Tibial nerve (tissue), 4 donors: Measurements from ENCODE around the gene INHBC.

Source experiments
- CTCF ChIP-seq, 5 experiments: fragments of 200-600 bp in 3 of 5; fragments of 450-650 bp in 2 of 5; sonication (generic) in 3 of 5; IDR thresholded peaks; one replicate each; pipeline ENCODE4 v1.5.1; 2016 to 2019; ENCODE audit warnings: antibody characterized with exemption in 5 of 5, mild to moderate bottlenecking in 3 of 5, moderate library complexity in 2 of 5
- EP300 ChIP-seq, 2 donors: sonication (generic); formaldehyde crosslinking; IDR thresholded peaks; one replicate each; pipeline ENCODE4 v1.6.1; 2017; ENCODE audit warnings: antibody characterized with exemption in 2 of 2, mild to moderate bottlenecking in 1 of 2
- POLR2A ChIP-seq, 2 donors: fragments of 450-650 bp; IDR thresholded peaks; one replicate each; pipeline ENCODE4 v1.6.1; 2017; ENCODE audit warnings: antibody characterized with exemption in 2 of 2, mild to moderate bottlenecking in 2 of 2, moderate library complexity in 2 of 2

- no peak for TF ChIP-seq CTCF (IDR thresholded peaks at IDR 0.05)
- TF ChIP-seq EP300 (IDR thresholded peaks at IDR 0.05) = no peak
- no peak for TF ChIP-seq POLR2A (IDR thresholded peaks at IDR 0.05)
Observed at GRCh38 chr12:57469296-57470164, 34.9 kb downstream of the INHBC start.
